Fibroblast of pulmonary artery (primary cell): Measurements from ENCODE around the gene CYB5R3.
"Not testable (repeated sequence)": the region's sequence is repeated elsewhere in the genome, so short reads cannot be mapped to it uniquely, and the experiment has no call there.

Source experiments
- DNase-seq: peaks from one replicate; pipeline ENCODE4 v3.0.0-alpha.2; 2010; ENCODE audit warnings: low read depth
- H3K4me3 ChIP-seq: replicated peaks from 2 replicates; pipeline ENCODE4 v1.5.1; 2011; ENCODE audit warnings: low read depth, mild to moderate bottlenecking, control low read depth, low read length, moderate library complexity
- CTCF ChIP-seq: IDR thresholded peaks from 2 replicates; pipeline ENCODE4 v1.5.1; 2011; ENCODE audit warnings: mild to moderate bottlenecking, control low read depth, low read length, inconsistent platforms; ENCODE audit errors: missing control alignments

Gene CYB5R3

GRCh38 chr22:42684462-42685195, 35.4 kb upstream of the CYB5R3 start:
- no peak for DNase-seq
- TF ChIP-seq CTCF: no peak

GRCh38 chr22:42683578-42684283, 34.5 kb upstream of the CYB5R3 start:
- H3K4me3 ChIP-seq: no peak overlapping the region
- peak; percentile 25 for DNase-seq
- TF ChIP-seq CTCF: no peak

More at GRCh38 chr22:42684462-42685195, 35.4 kb upstream of the CYB5R3 start:
- no peak overlapping the region for H3K4me3 ChIP-seq

DNA sequence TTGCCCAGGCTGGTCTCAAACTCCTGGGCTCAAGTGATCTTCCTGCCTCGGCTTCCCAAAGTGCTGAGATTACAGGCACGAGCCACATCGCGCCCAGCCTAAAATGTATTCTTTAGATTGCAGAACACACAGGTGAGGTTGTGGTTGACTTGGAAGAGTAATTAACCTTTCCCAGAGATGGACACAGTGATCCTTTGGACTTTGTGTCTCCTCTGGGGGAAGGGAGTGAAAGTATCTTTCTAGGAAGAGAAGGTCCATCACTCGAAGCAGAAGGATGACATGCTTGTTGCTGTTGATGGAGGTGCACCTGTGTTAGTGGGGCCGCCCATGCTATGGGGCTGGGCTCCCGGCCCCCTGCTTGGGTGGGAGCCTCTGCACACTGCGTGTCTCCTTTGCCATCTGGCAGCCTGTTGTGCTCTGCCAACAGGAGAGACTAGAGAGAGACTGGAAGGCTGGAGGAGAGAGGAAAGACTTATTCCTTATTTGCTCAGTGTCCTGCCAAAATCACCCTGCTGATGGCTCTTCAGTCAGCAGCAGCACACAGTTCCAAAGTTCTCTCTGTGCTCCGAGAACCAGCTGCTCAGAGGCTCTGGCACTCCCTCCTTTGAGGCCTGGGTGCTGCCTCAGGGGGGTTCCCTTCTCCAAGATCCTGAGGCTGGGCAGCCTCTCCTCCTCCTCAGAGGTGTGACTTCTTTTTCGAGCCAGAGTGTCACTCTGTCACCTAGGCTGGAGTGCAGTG, 33.1 kb upstream of the CYB5R3 start:
- H3K4me3 ChIP-seq: no peak overlapping the region
- TF ChIP-seq CTCF: no peak
- no peak for DNase-seq

DNA sequence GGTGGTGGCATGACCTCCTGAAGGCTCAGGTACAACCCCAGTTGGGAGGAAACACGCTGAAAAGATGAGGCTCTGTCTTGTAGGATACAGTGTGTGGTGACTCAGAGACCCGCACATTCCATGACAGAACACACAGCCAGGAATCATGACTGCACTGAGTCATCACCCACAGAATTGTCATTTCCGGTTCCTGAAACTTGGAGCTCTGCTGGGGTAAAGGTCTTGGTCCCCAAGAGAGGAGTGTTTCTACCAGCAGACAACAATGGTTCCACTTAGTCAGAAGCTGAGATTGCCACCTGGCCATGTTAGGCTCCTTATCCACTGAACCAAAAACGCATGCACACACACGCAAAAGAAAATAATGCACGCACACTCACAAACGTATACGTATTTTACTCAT, 31.5 kb upstream of the CYB5R3 start:
- no peak for TF ChIP-seq CTCF
- H3K4me3 ChIP-seq: no peak overlapping the region
- DNase-seq: peak; percentile 94

DNA sequence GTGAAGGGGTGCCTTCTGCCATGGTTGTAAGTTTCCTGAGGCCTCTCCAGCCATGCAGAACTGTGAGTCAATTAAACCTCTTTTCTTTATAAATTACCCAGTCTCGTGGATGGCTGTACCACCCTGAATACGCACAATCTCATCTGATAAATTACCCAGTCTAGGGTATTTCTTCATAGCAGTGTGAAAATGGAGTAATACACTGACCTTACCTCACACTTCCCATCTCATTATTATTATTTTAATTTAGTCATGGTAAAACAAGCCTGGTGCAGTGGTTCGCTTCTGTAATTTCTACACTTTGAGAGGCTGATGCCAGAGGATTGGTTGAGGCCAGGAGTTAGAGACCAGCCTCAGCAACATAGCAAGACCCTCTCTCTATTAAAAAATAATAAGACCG, 30.5 kb upstream of the CYB5R3 start:
- no peak for TF ChIP-seq CTCF
- no peak for DNase-seq

GRCh38 chr22:42678894-42679293, 29.7 kb upstream of the CYB5R3 start:
- no peak overlapping the region for H3K4me3 ChIP-seq
- TF ChIP-seq CTCF: no peak
- no peak for DNase-seq

More for the DNA sequence above, 30.5 kb upstream of the CYB5R3 start:
- H3K4me3 ChIP-seq: no peak overlapping the region

GRCh38 chr22:42677936-42678335, 28.7 kb upstream of the CYB5R3 start:
- not testable (repeated sequence) for DNase-seq, H3K4me3 ChIP-seq
